ENCODE measurements around the gene VAV3. TPM values are rescaled to one million over a fixed set of nuclear protein-coding genes. Genes with fewer than 3 reads are reported as not detected.

VAV3 gene
- polyA plus RNA-seq, 3 donors: 5.4 to 9.2 (median 9.0) TPM

DNA sequence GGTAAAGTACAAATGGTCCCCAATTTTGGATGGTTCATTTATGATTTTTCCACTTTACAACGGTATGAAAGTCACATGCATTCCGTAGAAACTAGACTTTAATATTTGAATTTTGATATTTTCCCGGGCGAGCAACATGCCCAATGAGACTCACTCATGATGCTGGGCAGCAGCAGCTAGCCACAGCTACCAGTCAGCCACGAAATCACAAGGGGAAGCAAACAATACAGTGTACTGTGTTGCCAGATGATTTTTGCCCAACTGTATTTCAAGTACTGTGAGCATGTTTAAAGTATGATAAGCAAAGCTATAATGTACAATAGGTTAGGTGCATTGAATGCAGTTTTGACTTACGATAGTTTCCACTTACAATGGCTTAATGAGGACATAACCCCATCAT, 266.8 kb downstream of the VAV3 start:
- H4K20me1 ChIP-seq (ENCODE audit: insufficient read depth, low read length): no peaks in the 10 kb centered on the region
- H2AFZ ChIP-seq (ENCODE audit: insufficient read depth, low read depth, low read length, poor library complexity, severe bottlenecking): no peak overlapping the region
- H3K4me1 ChIP-seq (ENCODE audit: control insufficient read depth in 1 of 2, insufficient read depth in 2 of 2, low read length in 2 of 2): no peaks in the 10 kb centered on the region
- H3K4me1 Mint-ChIP-seq: no peaks in the 10 kb centered on the region
- H3K9ac ChIP-seq (ENCODE audit: insufficient read depth, low read length, poor library complexity, severe bottlenecking): no peak overlapping the region
- no peak overlapping the region for H3K4me3 ChIP-seq (replicated peaks in 1 of 3; ENCODE audit: low read depth in 2 of 3, low read length in 3 of 3)
- 100% methylated on average over 5 of the region's 6 CpGs for WGBS (ENCODE audit: insufficient coverage)
- no peaks in the 10 kb centered on the region for H3K27me3 Mint-ChIP-seq (ENCODE audit: low read depth in 3 of 3)
- H3K9me3 Mint-ChIP-seq: peaks cover 2 to 7% (median 2%) of the 10 kb centered on the region in 7 donors
- peaks cover 65% of the 10 kb centered on the region in 2 donors for H3K36me3 Mint-ChIP-seq
- no peak overlapping the region for H3K4me3 Mint-ChIP-seq
- H3K27ac ChIP-seq (ENCODE audit: low read depth in 1 of 2, low read length in 2 of 2): no peak overlapping the region
- no peaks in the 10 kb centered on the region for H3K79me2 ChIP-seq (ENCODE audit: insufficient read depth, low read length)
- intact Hi-C loops (cut with micrococcal nuclease): no loop called here
- no peak overlapping the region for H3K4me2 ChIP-seq (replicated peaks; ENCODE audit: extremely low read depth, low read length, poor library complexity, severe bottlenecking)
- peaks cover 17 to 70% of the 10 kb centered on the region in 2 donors for H3K36me3 ChIP-seq (replicated peaks in 1 of 2; ENCODE audit: control insufficient read depth in 1 of 2, insufficient read depth in 2 of 2, low read length in 2 of 2)
- no peaks in the 10 kb centered on the region for H3K9me3 ChIP-seq (replicated peaks in 1 of 2; ENCODE audit: control insufficient read depth in 1 of 2, insufficient read depth in 1 of 2, low read length in 2 of 2)
- no peak for DNase-seq
- H3K27me3 ChIP-seq (ENCODE audit: control insufficient read depth in 2 of 2, insufficient read depth in 2 of 2, low read length in 2 of 2): no peaks in the 10 kb centered on the region
- H3K27ac Mint-ChIP-seq: no peak overlapping the region
- TF ChIP-seq CTCF (IDR thresholded peaks at IDR 0.05): no peak

GRCh38 chr1:107695341-107695740, 269.6 kb downstream of the VAV3 start:
- no peak for TF ChIP-seq CTCF (IDR thresholded peaks at IDR 0.05)
- 97% methylated on average over 3 of the region's 3 CpGs for WGBS (ENCODE audit: insufficient coverage)
- H3K27ac ChIP-seq (ENCODE audit: low read depth in 1 of 2, low read length in 2 of 2): no peak overlapping the region
- no peak overlapping the region for H3K4me2 ChIP-seq (replicated peaks; ENCODE audit: extremely low read depth, low read length, poor library complexity, severe bottlenecking)
- H3K27ac Mint-ChIP-seq: no peak overlapping the region
- no peaks in the 10 kb centered on the region for H3K27me3 ChIP-seq (ENCODE audit: control insufficient read depth in 2 of 2, insufficient read depth in 2 of 2, low read length in 2 of 2)
- peaks cover 19 to 66% of the 10 kb centered on the region in 2 donors for H3K36me3 ChIP-seq (replicated peaks in 1 of 2; ENCODE audit: control insufficient read depth in 1 of 2, insufficient read depth in 2 of 2, low read length in 2 of 2)
- no peaks in the 10 kb centered on the region for H3K9me3 ChIP-seq (replicated peaks in 1 of 2; ENCODE audit: control insufficient read depth in 1 of 2, insufficient read depth in 1 of 2, low read length in 2 of 2)
- DNase-seq: no peak
- no peaks in the 10 kb centered on the region for H3K27me3 Mint-ChIP-seq (ENCODE audit: low read depth in 3 of 3)
- peaks cover 52 to 59% of the 10 kb centered on the region in 2 donors for H3K36me3 Mint-ChIP-seq
- no peaks in the 10 kb centered on the region for H4K20me1 ChIP-seq (ENCODE audit: insufficient read depth, low read length)
- no peak overlapping the region for H3K4me3 Mint-ChIP-seq
- H3K4me1 Mint-ChIP-seq: no peaks in the 10 kb centered on the region
- H3K9ac ChIP-seq (ENCODE audit: insufficient read depth, low read length, poor library complexity, severe bottlenecking): no peak overlapping the region
- no peaks in the 10 kb centered on the region for H3K4me1 ChIP-seq (ENCODE audit: control insufficient read depth in 1 of 2, insufficient read depth in 2 of 2, low read length in 2 of 2)
- H3K9me3 Mint-ChIP-seq: peaks cover 0 to 7% (median 2%) of the 10 kb centered on the region in 7 donors
- intact Hi-C loops (cut with micrococcal nuclease): no loop called here
- no peak overlapping the region for H2AFZ ChIP-seq (ENCODE audit: insufficient read depth, low read depth, low read length, poor library complexity, severe bottlenecking)
- no peaks in the 10 kb centered on the region for H3K79me2 ChIP-seq (ENCODE audit: insufficient read depth, low read length)
- no peak overlapping the region for H3K4me3 ChIP-seq (replicated peaks in 1 of 3; ENCODE audit: low read depth in 2 of 3, low read length in 3 of 3)

Measured in CD14-positive monocyte (primary cell).